ENCODE results near the gene PDGFD. TPM values are rescaled to one million over a fixed set of nuclear protein-coding genes. Genes with fewer than 3 reads are reported as not detected.

The PDGFD gene
- total and polyA plus RNA-seq, 2 donors (not counting 1 experiment from before 2014, with no cell fraction given): 1.3 TPM

- Histone ChIP-seq H4K20me1 (ENCODE audit: control insufficient read depth, extremely low read depth, insufficient read depth, low read length) (no peaks in the 10 kb centered on the region), H3K4me3 (replicated peaks in 1 of 4; ENCODE audit: control extremely low read depth in 1 of 4, insufficient read depth in 1 of 4, low read depth in 3 of 4, low read length in 4 of 4) (no peak overlapping the region)
- no peak for DNase-seq (ENCODE audit: low read depth in 2 of 2)
Observed at GRCh38 chr11:104161751-104162450, 2.0 kb downstream of the PDGFD start.

GRCh38 chr11:104159356-104159755, 4.6 kb downstream of the PDGFD start:
- TF ChIP-seq CTCF (conservative IDR thresholded peaks at IDR 0.05 in 1 of 2, IDR thresholded peaks at IDR 0.05 in 1 of 2; ENCODE audit: low read depth in 1 of 2, low read length in 2 of 2): no peak
- no peak for TF ChIP-seq EZH2 (IDR thresholded peaks at IDR 0.05; ENCODE audit: low read length, missing control alignments)
- H3K27ac ChIP-seq (ENCODE audit: insufficient read depth, low read length): no peak overlapping the region
- H3K4me3 ChIP-seq (replicated peaks in 1 of 4; ENCODE audit: control extremely low read depth in 1 of 4, insufficient read depth in 1 of 4, low read depth in 3 of 4, low read length in 4 of 4): no peak overlapping the region
- no peaks in the 10 kb centered on the region for H4K20me1 ChIP-seq (ENCODE audit: control insufficient read depth, extremely low read depth, insufficient read depth, low read length)
- no peaks in the 10 kb centered on the region for H3K27me3 ChIP-seq (ENCODE audit: control insufficient read depth, insufficient read depth, low read length)
- no peaks in the 10 kb centered on the region for H3K4me1 ChIP-seq (ENCODE audit: control insufficient read depth, extremely low read depth, insufficient read depth, low read length)
- no peak overlapping the region for H2AFZ ChIP-seq (ENCODE audit: low read length)
- H3K9me3 ChIP-seq (ENCODE audit: control insufficient read depth, insufficient read depth, low read depth, low read length): no peaks in the 10 kb centered on the region
- H3K79me2 ChIP-seq (ENCODE audit: control insufficient read depth, insufficient read depth, low read length): no peaks in the 10 kb centered on the region
- no peaks in the 10 kb centered on the region for H3K36me3 ChIP-seq (ENCODE audit: control insufficient read depth, insufficient read depth, low read length)
- H3K9ac ChIP-seq (ENCODE audit: insufficient read depth, low read length): no peak overlapping the region
- peak in 1 of 2 donors; percentile 60 for DNase-seq (ENCODE audit: low read depth in 2 of 2)
- H3K4me2 ChIP-seq (ENCODE audit: extremely low read depth, insufficient read depth, low read length): no peak overlapping the region

More at GRCh38 chr11:104161751-104162450, 2.0 kb downstream of the PDGFD start:
- H3K36me3 ChIP-seq (ENCODE audit: control insufficient read depth, insufficient read depth, low read length): no peaks in the 10 kb centered on the region
- no peaks in the 10 kb centered on the region for H3K27me3 ChIP-seq (ENCODE audit: control insufficient read depth, insufficient read depth, low read length)
- H3K4me1 ChIP-seq (ENCODE audit: control insufficient read depth, extremely low read depth, insufficient read depth, low read length): no peaks in the 10 kb centered on the region
- TF ChIP-seq EZH2 (IDR thresholded peaks at IDR 0.05; ENCODE audit: low read length, missing control alignments) (no peak), CTCF (conservative IDR thresholded peaks at IDR 0.05 in 1 of 2, IDR thresholded peaks at IDR 0.05 in 1 of 2; ENCODE audit: low read depth in 1 of 2, low read length in 2 of 2) (no peak)
- no peak overlapping the region for H2AFZ ChIP-seq (ENCODE audit: low read length)
- no peaks in the 10 kb centered on the region for H3K79me2 ChIP-seq (ENCODE audit: control insufficient read depth, insufficient read depth, low read length)
- H3K4me2 ChIP-seq (ENCODE audit: extremely low read depth, insufficient read depth, low read length): no peak overlapping the region
- H3K9ac ChIP-seq (ENCODE audit: insufficient read depth, low read length): no peak overlapping the region
- H3K9me3 ChIP-seq (ENCODE audit: control insufficient read depth, insufficient read depth, low read depth, low read length): no peaks in the 10 kb centered on the region
- H3K27ac ChIP-seq (ENCODE audit: insufficient read depth, low read length): no peak overlapping the region

GRCh38 chr11:104155375-104155774, 8.6 kb downstream of the PDGFD start:
- H3K79me2 ChIP-seq (ENCODE audit: control insufficient read depth, insufficient read depth, low read length): no peaks in the 10 kb centered on the region
- no peak overlapping the region for H3K4me3 ChIP-seq (replicated peaks in 1 of 4; ENCODE audit: control extremely low read depth in 1 of 4, insufficient read depth in 1 of 4, low read depth in 3 of 4, low read length in 4 of 4)
- H3K36me3 ChIP-seq (ENCODE audit: control insufficient read depth, insufficient read depth, low read length): no peaks in the 10 kb centered on the region
- H3K4me2 ChIP-seq (ENCODE audit: extremely low read depth, insufficient read depth, low read length): no peak overlapping the region
- no peak overlapping the region for H3K9ac ChIP-seq (ENCODE audit: insufficient read depth, low read length)
- DNase-seq (ENCODE audit: low read depth in 2 of 2): no peak
- no peak overlapping the region for H2AFZ ChIP-seq (ENCODE audit: low read length)
- no peaks in the 10 kb centered on the region for H3K9me3 ChIP-seq (ENCODE audit: control insufficient read depth, insufficient read depth, low read depth, low read length)
- H3K4me1 ChIP-seq (ENCODE audit: control insufficient read depth, extremely low read depth, insufficient read depth, low read length): no peaks in the 10 kb centered on the region
- H3K27ac ChIP-seq (ENCODE audit: insufficient read depth, low read length): no peak overlapping the region
- no peaks in the 10 kb centered on the region for H3K27me3 ChIP-seq (ENCODE audit: control insufficient read depth, insufficient read depth, low read length)
- H4K20me1 ChIP-seq (ENCODE audit: control insufficient read depth, extremely low read depth, insufficient read depth, low read length): no peaks in the 10 kb centered on the region
- TF ChIP-seq EZH2 (IDR thresholded peaks at IDR 0.05; ENCODE audit: low read length, missing control alignments) (no peak), CTCF (conservative IDR thresholded peaks at IDR 0.05 in 1 of 2, IDR thresholded peaks at IDR 0.05 in 1 of 2; ENCODE audit: low read depth in 1 of 2, low read length in 2 of 2) (no peak)
